HG03460 (cell line): ENCODE data around the gene PRSS12.
A peak's percentile ranks its signal among the peaks of the same experiment; 100 is the strongest.
"Not testable (repeated sequence)": the region's sequence is repeated elsewhere in the genome, so short reads cannot be mapped to it uniquely, and the experiment has no call there.

ENCODE experiments used
- ATAC-seq: cut with Tn5 transposase; IDR thresholded peaks from one replicate; pipeline ENCODE4 v1.9.1; 2021; ENCODE audit not compliant: unreplicated experiment

Gene PRSS12, protein sequence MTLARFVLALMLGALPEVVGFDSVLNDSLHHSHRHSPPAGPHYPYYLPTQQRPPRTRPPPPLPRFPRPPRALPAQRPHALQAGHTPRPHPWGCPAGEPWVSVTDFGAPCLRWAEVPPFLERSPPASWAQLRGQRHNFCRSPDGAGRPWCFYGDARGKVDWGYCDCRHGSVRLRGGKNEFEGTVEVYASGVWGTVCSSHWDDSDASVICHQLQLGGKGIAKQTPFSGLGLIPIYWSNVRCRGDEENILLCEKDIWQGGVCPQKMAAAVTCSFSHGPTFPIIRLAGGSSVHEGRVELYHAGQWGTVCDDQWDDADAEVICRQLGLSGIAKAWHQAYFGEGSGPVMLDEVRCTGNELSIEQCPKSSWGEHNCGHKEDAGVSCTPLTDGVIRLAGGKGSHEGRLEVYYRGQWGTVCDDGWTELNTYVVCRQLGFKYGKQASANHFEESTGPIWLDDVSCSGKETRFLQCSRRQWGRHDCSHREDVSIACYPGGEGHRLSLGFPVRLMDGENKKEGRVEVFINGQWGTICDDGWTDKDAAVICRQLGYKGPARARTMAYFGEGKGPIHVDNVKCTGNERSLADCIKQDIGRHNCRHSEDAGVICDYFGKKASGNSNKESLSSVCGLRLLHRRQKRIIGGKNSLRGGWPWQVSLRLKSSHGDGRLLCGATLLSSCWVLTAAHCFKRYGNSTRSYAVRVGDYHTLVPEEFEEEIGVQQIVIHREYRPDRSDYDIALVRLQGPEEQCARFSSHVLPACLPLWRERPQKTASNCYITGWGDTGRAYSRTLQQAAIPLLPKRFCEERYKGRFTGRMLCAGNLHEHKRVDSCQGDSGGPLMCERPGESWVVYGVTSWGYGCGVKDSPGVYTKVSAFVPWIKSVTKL

DNA sequence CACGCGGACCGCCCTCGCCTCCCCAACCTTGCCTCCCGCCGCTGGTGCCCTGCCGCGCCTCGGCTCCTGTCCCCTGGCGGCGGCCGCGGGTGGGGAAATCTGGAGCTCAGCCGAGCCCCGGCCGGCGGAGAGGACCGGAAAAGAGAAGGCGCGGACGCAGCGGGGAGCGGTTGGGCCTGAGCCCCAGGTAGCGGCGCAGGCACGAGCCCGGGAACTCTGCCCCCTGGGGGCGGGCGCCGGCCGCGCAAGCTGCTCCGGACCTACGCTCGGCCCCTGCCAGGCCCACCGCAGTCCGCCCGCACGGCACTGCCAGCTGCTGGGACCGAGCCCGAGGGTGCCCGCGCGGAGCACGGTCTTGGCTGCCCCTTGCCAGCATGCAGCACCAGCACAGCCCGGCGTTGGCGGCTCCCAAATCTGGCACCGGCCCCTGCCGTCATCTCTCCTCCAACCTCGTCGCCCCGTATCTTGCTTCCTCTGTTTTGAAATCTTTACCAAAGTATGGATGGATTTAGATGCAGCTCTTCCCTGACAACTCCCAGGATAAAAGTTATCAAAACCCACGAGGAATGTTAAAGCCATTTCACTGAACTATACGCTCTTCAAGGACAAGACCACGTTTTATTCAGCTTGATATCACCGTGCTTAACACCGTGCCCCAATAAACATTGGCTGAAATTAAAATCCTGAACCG is at the start of gene PRSS12:
PRSS12 (minus strand) TSS at position 161 of the 691 bp plus-strand sequence. CDS start 283 bp downstream, outside the sequence.
- peak; percentile 99 for ATAC-seq

DNA sequence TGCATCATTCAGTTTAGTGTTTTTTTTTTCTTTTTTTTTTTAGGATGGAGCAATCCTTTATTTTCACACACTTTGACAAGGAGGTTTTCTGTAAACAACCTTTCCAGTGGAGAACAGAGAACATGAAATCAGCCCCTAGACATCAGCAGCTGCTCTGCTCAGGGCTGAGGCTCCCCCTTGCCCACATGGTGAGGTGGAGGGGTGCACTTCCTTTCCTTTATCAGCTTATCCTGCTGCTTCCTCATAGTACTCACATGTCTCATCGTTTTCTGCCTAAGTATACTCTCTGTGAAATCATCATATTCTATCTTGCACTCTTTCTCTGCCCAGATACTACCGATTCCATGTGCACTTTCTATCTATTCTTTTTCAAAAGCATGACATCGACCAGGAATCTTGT is 47.6 kb upstream of the PRSS12 start:
- no peak for ATAC-seq

DNA sequence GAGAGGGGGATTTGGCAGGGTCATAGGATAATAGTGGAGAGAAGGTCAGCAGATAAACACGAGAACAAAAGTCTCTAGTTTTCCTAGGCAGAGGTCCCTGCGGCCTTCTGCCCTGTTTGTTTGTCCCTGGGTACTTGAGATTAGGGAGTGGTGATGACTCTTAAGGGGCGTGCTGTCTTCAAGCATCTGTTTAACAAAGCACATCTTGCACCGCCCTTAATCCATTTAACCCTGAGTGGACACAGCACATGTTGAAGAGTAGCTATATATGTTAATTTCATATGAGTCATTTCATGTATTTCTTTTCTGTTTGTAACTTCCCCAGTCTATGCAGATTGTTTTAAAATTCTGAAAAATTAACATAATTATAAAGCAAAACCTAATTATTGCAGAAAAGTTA is 47.1 kb upstream of the PRSS12 start:
- not testable (repeated sequence) for ATAC-seq

GRCh38 chr4:118398226-118399090 is 45.7 kb upstream of the PRSS12 start:
- peak; percentile 90 for ATAC-seq

DNA sequence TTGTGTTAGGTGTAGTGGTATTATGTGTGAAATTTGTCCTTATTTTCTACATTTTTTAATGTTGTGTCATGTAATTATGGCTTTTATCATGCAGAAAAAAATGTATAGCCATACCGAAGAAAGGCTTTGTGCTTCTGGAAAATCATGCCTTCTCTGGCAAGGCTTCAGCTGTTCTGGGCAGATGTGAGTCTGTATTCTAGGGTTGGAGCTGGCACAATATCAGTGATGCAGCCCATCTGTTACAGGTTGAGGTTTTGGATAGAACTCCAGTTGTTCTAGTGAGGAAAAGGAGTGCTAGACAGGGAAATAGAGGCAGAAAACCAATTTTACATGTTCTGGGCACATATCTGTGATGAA is 44.8 kb upstream of the PRSS12 start:
- no peak for ATAC-seq

- no peak for ATAC-seq
Measured at GRCh38 chr4:118396881-118397622, 44.2 kb upstream of the PRSS12 start.

- no peak for ATAC-seq
Measured at GRCh38 chr4:118395057-118395644, 42.3 kb upstream of the PRSS12 start.

DNA sequence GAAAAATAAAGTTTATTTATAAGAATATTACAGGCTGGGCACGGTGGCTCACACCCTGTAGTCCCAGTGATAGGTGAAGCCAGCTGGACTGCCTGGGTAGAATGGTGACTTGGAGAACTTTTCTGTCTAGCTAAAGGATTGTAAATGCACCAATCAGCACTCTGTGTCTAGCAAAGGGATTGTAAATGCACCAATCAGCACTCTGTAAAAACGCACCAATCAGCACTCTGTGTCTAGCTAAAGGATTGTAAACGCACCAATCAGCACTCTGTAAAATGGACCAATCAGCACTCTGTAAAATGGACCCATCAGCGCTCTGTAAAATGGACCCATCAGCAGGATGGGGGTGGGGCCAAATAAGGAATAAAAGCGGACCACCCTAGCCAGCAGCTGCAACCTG is 39.7 kb upstream of the PRSS12 start:
- ATAC-seq, result not testable (repeated sequence)

GRCh38 chr4:118390121-118390520 is 37.3 kb upstream of the PRSS12 start:
- ATAC-seq, result no peak

- no peak for ATAC-seq
Measured at GRCh38 chr4:118389721-118390120, 36.9 kb upstream of the PRSS12 start.

GRCh38 chr4:118388606-118389005 is 35.8 kb upstream of the PRSS12 start:
- no peak for ATAC-seq

DNA sequence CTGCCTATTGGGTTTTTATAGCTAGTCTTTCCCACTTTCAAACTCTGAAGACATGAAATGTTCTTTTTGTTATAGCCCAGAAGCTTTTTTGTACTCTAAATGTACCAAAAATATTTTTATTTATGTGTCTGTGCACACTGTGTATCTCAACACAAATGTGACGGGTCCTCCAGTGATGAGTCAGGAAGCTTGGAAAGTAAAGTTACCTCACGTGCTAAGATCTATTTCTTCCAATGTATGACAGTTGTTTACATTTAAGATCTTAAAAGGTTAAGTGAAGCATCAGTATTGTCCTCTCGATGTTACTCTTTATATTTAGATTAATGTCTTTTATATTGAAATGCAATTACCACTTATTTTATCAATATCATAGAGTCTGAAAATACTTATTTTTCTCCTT is 29.1 kb upstream of the PRSS12 start:
- ATAC-seq, result no peak

GRCh38 chr4:118373614-118374255 is 20.9 kb upstream of the PRSS12 start:
- no peak for ATAC-seq

DNA sequence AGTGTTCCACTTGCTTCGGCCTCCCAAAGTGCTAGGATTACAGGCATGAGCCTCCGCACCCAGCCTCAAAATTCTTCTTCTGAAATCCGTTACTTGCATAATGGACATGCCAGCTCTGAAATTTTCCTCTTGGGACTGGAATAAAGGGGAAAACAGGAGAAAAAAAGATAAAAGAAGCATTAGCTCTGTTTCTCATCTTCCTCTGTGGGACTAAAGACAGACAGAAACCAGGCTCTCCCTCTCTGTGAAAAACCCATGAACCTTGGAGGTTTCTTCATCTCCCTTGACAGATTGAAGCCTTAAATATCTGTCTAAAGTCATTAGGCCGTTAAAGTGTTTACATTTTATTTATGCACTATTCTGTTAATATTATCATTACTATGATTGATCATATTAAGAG is 19.4 kb upstream of the PRSS12 start:
- no peak for ATAC-seq

DNA sequence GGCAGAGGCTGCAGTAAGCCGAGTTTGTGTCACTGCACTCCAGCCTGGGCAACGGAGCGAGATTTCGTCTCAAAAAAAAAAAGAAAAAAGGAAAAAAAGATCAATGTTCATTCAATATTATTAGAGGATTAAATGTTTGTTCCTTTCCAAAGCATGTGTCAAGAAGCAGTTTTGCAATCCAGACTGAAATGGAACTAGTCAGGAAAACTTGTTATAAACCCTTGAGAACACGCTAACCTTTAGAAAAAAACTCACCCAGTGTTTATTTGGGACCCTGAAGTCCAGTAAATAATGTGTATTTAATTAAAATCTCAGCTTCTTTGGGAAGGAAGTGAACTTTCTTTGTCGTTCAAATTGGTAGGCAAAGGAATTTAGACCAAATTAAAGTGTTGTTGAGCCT is 16.4 kb upstream of the PRSS12 start:
- no peak for ATAC-seq

DNA sequence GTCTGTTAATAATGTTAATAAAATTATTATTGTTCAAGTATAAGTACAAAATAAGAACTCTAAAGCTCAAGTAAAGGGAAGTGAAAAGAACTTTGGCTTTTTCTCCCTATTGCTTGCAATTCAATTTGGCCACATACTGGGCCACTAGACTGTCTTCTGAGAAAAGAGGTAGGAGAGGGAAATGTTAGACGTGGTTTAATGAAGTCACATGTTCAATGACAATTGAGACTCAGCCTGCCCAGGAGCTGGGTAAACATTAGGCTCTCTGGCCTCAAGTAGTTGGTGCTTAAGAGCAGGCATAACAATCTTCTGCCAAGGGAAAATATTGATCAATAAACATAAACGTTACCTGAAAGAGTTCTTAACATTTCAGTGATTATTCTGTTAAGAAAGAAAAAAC is 15.1 kb upstream of the PRSS12 start:
- no peak for ATAC-seq

GRCh38 chr4:118367361-118367760 is 14.6 kb upstream of the PRSS12 start:
- no peak for ATAC-seq

GRCh38 chr4:118363166-118363565 is 10.4 kb upstream of the PRSS12 start:
- no peak for ATAC-seq

GRCh38 chr4:118361192-118361591 is 8.4 kb upstream of the PRSS12 start:
- ATAC-seq, result no peak
